NK-92 (cell line): ENCODE data around the gene TTC31.
"Not testable (repeated sequence)": the region's sequence is repeated elsewhere in the genome, so short reads cannot be mapped to it uniquely, and the experiment has no call there.

Source experiments
- DNase-seq: peaks from one replicate; lab custom pipeline; 2025; ENCODE audit not compliant: unreplicated experiment; lab: John Stamatoyannopoulos, UW

Gene TTC31

GRCh38 chr2:74483675-74484164, 839 bp downstream of the TTC31 start:
- not testable (repeated sequence) for DNase-seq

GRCh38 chr2:74486141-74486540, 3.3 kb downstream of the TTC31 start:
- no peak for DNase-seq

GRCh38 chr2:74488643-74489481, 6.0 kb downstream of the TTC31 start:
- DNase-seq: no peak

- no peak for DNase-seq
Observed at GRCh38 chr2:74489906-74490305, 7.0 kb downstream of the TTC31 start.

- DNase-seq: no peak
Observed at GRCh38 chr2:74491648-74492544, 9.0 kb downstream of the TTC31 start.

GRCh38 chr2:74493546-74493945, 10.7 kb downstream of the TTC31 start:
- DNase-seq: no peak

GRCh38 chr2:74495440-74495839, 12.6 kb downstream of the TTC31 start:
- DNase-seq: no peak

- DNase-seq: no peak
Observed at GRCh38 chr2:74496997-74497776, 14.3 kb downstream of the TTC31 start.

- DNase-seq: no peak
Observed at GRCh38 chr2:74497777-74498499, 15.1 kb downstream of the TTC31 start.

GRCh38 chr2:74498500-74499266, 15.8 kb downstream of the TTC31 start:
- no peak for DNase-seq

GRCh38 chr2:74499267-74499939, 16.5 kb downstream of the TTC31 start, which contains the start of gene LBX2:
LBX2 (minus strand) TSS chr2:74499603; CDS start chr2:74499537, 66 bp downstream.
- DNase-seq: no peak

GRCh38 chr2:74499940-74500577, 17.2 kb downstream of the TTC31 start:
- DNase-seq: no peak

GRCh38 chr2:74500578-74500946, 17.7 kb downstream of the TTC31 start:
- DNase-seq: no peak

GRCh38 chr2:74501335-74502071, 18.6 kb downstream of the TTC31 start:
- DNase-seq: no peak

GRCh38 chr2:74502147-74502719, 19.4 kb downstream of the TTC31 start:
- no peak for DNase-seq

GRCh38 chr2:74502720-74503505, 20.0 kb downstream of the TTC31 start:
- DNase-seq: no peak
